Mesenchymal stem cell (in vitro differentiated cells and primary cell): ENCODE results near the gene ANKRD29.

Experiments
- DNase-seq: peaks from one replicate; pipeline ENCODE4 v3.0.0-alpha.2; 2013
- H2AFZ ChIP-seq: one replicate; pipeline ENCODE4 v1.6.1; 2013; ENCODE audit warnings: low read depth, mild to moderate bottlenecking, control low read depth, inconsistent platforms, low read length, moderate library complexity
- H2AK5ac ChIP-seq: 2 replicates; pipeline ENCODE4 v1.6.1; 2013; ENCODE audit warnings: low read length, moderate library complexity, mild to moderate bottlenecking, inconsistent platforms; ENCODE audit not compliant: severe bottlenecking
- H2BK120ac ChIP-seq: one replicate; pipeline ENCODE4 v1.6.1; 2013; ENCODE audit warnings: low read depth, mild to moderate bottlenecking, inconsistent platforms, low read length, moderate library complexity
- H2BK12ac ChIP-seq, 2 experiments: one replicate each; pipeline ENCODE4 v1.6.1; 2013; ENCODE audit warnings: inconsistent platforms in 2 of 2, low read length in 2 of 2, mild to moderate bottlenecking in 2 of 2, moderate library complexity in 2 of 2, control low read depth in 1 of 2
- H2BK15ac ChIP-seq: one replicate; pipeline ENCODE4 v1.6.1; 2013; ENCODE audit warnings: mild to moderate bottlenecking, low read depth, inconsistent platforms; ENCODE audit not compliant: poor library complexity, severe bottlenecking
- H2BK5ac ChIP-seq: 2 replicates; pipeline ENCODE4 v1.6.1; 2013; ENCODE audit warnings: low read depth, mild to moderate bottlenecking, low read length, control low read depth, inconsistent platforms; ENCODE audit not compliant: poor library complexity, severe bottlenecking
- H3K14ac ChIP-seq, 2 experiments: one replicate each; pipeline ENCODE4 v1.6.1; 2013; ENCODE audit warnings: inconsistent platforms in 2 of 2, low read length in 2 of 2, control low read depth in 1 of 2, mild to moderate bottlenecking in 1 of 2, moderate library complexity in 1 of 2
- H3K18ac ChIP-seq, 2 experiments: one replicate each; pipeline ENCODE4 v1.6.1; 2013; ENCODE audit warnings: inconsistent platforms in 2 of 2, low read length in 2 of 2, control low read depth in 1 of 2, low read depth in 1 of 2, mild to moderate bottlenecking in 1 of 2
- H3K23ac ChIP-seq, 2 experiments: one replicate each; pipeline ENCODE4 v1.6.1; 2013; ENCODE audit warnings: inconsistent platforms in 2 of 2, low read length in 2 of 2, mild to moderate bottlenecking in 2 of 2, moderate library complexity in 2 of 2, control low read depth in 1 of 2
- H3K27ac ChIP-seq: 2 replicates; pipeline ENCODE4 v1.5.1; 2013; ENCODE audit warnings: mild to moderate bottlenecking, moderate library complexity, low read length, control low read depth, inconsistent platforms; ENCODE audit not compliant: poor library complexity, severe bottlenecking
- H3K27me3 ChIP-seq, 2 experiments: 2 replicates each; pipeline versions ENCODE4 v1.6.1 to v1.7.0; 2013; ENCODE audit warnings: low read length in 2 of 2, mild to moderate bottlenecking in 2 of 2, moderate library complexity in 2 of 2, control low read depth in 1 of 2, inconsistent platforms in 1 of 2; ENCODE audit not compliant: control insufficient read depth in 1 of 2, insufficient read depth in 1 of 2
- H3K36me3 ChIP-seq, 2 experiments: 2 replicates each; pipeline versions ENCODE4 v1.6.1 to v1.7.0; 2013; ENCODE audit warnings: low read length in 2 of 2, control low read depth in 1 of 2, inconsistent platforms in 1 of 2, low read depth in 1 of 2, mild to moderate bottlenecking in 1 of 2; ENCODE audit not compliant: insufficient read depth in 2 of 2, control insufficient read depth in 1 of 2
- H3K4ac ChIP-seq, 2 experiments: one replicate each; pipeline ENCODE4 v1.6.1; 2013; ENCODE audit warnings: inconsistent platforms in 2 of 2, low read length in 2 of 2, mild to moderate bottlenecking in 2 of 2, moderate library complexity in 2 of 2, control low read depth in 1 of 2, low read depth in 1 of 2
- H3K4me1 ChIP-seq: 2 replicates; pipeline ENCODE4 v1.6.1; 2013; ENCODE audit warnings: low read depth, low read length, control low read depth; ENCODE audit not compliant: control insufficient read depth, insufficient read depth
- H3K4me2 ChIP-seq: 2 replicates; pipeline ENCODE4 v1.6.1; 2013; ENCODE audit warnings: low read length, mild to moderate bottlenecking, inconsistent platforms; ENCODE audit not compliant: poor library complexity, severe bottlenecking
- H3K4me3 ChIP-seq, 2 experiments: 2 replicates each; pipeline versions ENCODE4 v1.5.1 to v1.7.0; 2013; ENCODE audit warnings: low read length in 2 of 2, mild to moderate bottlenecking in 2 of 2, control low read depth in 1 of 2, low read depth in 1 of 2; ENCODE audit not compliant: insufficient read depth in 1 of 2
- H3K79me1 ChIP-seq: replicated peaks from 2 replicates; pipeline ENCODE4 v1.6.1; 2013; ENCODE audit warnings: mild to moderate bottlenecking, control low read depth, low read length, inconsistent platforms; ENCODE audit not compliant: poor library complexity, severe bottlenecking
- H3K9ac ChIP-seq: 2 replicates; pipeline ENCODE4 v1.7.0; 2013; ENCODE audit warnings: mild to moderate bottlenecking, low read length, moderate library complexity
- H3K9me3 ChIP-seq: 2 replicates; pipeline ENCODE4 v1.7.0; 2013; ENCODE audit warnings: mild to moderate bottlenecking, low read length; ENCODE audit not compliant: control insufficient read depth
- H4K8ac ChIP-seq: one replicate; pipeline ENCODE4 v1.6.1; 2013; ENCODE audit warnings: inconsistent platforms, mild to moderate bottlenecking, low read length, moderate library complexity
- H4K91ac ChIP-seq: one replicate; pipeline ENCODE4 v1.6.1; 2013; ENCODE audit warnings: mild to moderate bottlenecking, low read length, inconsistent platforms
- WGBS: methylation state at CpG from one replicate; pipeline ENCODE4 v1.1.7; 2013; ENCODE audit warnings: mixed read lengths; 5-methylcytosine and 5-hydroxymethylcytosine counted together

The ANKRD29 gene

DNA sequence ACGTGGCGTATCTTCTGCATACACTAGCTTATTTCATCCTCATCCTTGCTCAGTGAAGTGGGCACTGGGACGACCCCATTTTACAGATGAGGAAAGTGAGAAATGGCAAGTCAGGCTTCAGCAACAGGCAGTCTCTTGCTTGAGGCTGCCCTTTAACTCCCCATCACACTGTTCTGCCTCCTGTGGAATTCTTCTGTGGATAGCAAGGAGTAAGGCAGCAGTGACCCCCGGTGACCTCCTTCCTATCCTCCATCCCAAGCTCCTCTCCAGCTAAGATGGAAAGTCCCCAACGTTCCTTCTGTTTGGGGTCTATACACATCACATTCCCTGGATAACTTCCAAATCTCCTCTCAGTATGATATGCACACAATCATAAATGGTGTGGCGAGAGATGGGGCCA lies 10.5 kb downstream of the ANKRD29 start:
- DNase-seq, result no peak
- Histone ChIP-seq H3K18ac (no peak overlapping the region), H3K36me3 (peaks cover 0 to 18% of the 10 kb centered on the region in 2 experiments), H3K27me3 (no peaks in the 10 kb centered on the region), H3K4me1 (peaks cover 2% of the 10 kb centered on the region), H2BK5ac (no peak overlapping the region), H3K4me2 (no peak overlapping the region), H4K8ac (no peak overlapping the region), H3K9me3 (no peaks in the 10 kb centered on the region), H4K91ac (no peak overlapping the region), H3K9ac (no peak overlapping the region), H2AK5ac (no peak overlapping the region), H3K14ac (no peak overlapping the region), H3K79me1 (no peaks in the 10 kb centered on the region), H2AFZ (no peak overlapping the region), H2BK12ac (no peak overlapping the region), H3K23ac (no peak overlapping the region), H3K27ac (no peak overlapping the region), H2BK15ac (no peak overlapping the region), H2BK120ac (no peak overlapping the region), H3K4ac (no peak overlapping the region), H3K4me3 (no peak overlapping the region)
- 81% methylated on average over 6 of the region's 6 CpGs for WGBS

DNA sequence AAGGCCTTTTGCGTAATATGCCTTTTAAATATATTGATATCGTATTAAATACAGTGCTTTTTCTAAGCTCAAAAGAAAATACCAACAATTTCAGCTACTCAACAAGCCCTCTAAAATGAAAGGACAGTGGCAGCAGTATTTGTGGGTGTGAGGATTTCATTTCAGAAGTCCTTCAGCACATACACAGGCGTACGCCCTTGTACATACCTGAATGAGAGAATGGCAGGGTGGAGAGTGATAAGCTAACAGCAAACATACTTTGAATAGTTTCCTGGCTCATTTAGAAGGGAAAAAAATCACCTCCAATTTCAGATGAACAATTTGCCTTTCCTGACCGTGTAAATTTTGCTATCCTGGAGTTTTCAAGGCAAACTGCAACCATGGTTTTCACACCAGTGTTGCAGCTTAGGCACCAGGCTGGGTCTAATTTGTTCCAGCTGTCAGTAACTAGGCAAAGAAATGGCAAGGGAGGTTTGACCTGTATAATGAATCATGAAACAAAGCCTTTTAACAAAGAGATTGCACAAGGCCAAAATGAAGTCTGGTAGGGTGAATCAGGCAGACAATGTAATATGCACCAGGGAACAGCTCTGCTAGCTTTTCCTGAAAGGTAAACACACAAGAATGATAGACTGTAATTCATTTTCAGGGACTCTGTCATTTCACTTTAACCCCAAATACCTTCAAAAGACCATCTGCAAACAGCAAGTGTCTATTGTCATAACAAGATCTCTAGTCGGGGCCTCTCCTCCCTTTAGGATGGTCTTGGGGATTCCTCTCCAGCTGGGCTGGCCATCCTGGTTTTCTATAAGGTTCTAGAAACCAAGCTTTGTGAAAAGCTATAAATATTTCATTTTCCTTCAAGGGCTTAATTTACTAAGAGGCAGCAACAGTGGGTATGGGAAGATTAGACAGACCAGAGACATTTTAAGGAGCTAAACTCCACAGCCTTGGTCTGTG lies 11.5 kb downstream of the ANKRD29 start:
- H3K4me3 ChIP-seq, result no peak overlapping the region
- no peaks in the 10 kb centered on the region for H3K79me1 ChIP-seq
- no peak overlapping the region for H2BK12ac ChIP-seq
- no peaks in the 10 kb centered on the region for H3K9me3 ChIP-seq
- no peak overlapping the region for H3K14ac ChIP-seq
- peak; percentile 21 for DNase-seq
- WGBS, result 85% methylated on average over 2 of the region's 6 CpGs
- H3K9ac ChIP-seq, result no peak overlapping the region
- peaks cover 2% of the 10 kb centered on the region for H3K4me1 ChIP-seq
- H3K18ac ChIP-seq, result no peak overlapping the region
- no peak overlapping the region for H2BK120ac ChIP-seq
- H2AK5ac ChIP-seq, result no peak overlapping the region
- no peak overlapping the region for H4K91ac ChIP-seq
- H3K36me3 ChIP-seq, result peaks cover 0 to 28% of the 10 kb centered on the region in 2 experiments
- no peak overlapping the region for H3K4ac ChIP-seq
- no peak overlapping the region for H2BK5ac ChIP-seq
- no peak overlapping the region for H2BK15ac ChIP-seq
- no peak overlapping the region for H2AFZ ChIP-seq
- H3K27me3 ChIP-seq, result no peaks in the 10 kb centered on the region
- no peak overlapping the region for H4K8ac ChIP-seq
- H3K23ac ChIP-seq, result no peak overlapping the region
- H3K27ac ChIP-seq, result no peak overlapping the region
- no peak overlapping the region for H3K4me2 ChIP-seq

DNA sequence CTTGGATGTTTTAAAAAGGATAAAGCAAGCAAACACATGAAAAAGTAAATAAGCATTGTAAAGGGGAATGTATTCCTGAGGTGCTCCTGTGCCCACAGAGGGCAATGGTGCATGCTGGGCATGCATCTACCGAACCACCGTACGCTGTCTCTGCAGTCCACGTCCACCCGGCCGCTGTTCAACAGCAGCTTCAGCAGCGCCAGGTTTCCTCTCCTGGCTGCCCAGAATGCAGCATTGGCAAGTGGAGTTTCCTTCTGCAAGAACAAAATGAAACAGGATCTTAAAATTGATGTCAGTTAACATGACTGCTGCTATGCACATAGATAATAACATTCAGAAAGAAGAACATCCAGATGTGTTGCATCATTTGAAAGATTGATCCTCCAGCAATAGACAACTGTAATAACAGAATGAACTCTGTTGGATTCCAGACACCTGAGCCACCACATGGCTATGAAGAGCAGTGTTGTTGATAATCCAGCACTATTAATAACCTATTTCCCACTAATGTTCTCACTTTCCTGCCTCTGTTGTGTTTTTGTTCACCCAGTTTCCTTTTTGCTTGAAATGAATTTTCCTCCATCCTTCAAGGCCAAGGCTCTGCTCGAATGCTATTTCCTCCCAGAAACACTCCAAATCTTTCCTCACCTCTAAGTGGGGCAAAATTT lies 13.6 kb downstream of the ANKRD29 start:
- H3K4me2 ChIP-seq, result no peak overlapping the region
- no peak overlapping the region for H2BK15ac ChIP-seq
- no peak overlapping the region for H3K9ac ChIP-seq
- H3K23ac ChIP-seq, result no peak overlapping the region
- no peak overlapping the region for H4K8ac ChIP-seq
- no peak overlapping the region for H3K18ac ChIP-seq
- no peaks in the 10 kb centered on the region for H3K27me3 ChIP-seq
- no peak for DNase-seq
- no peak overlapping the region for H2BK5ac ChIP-seq
- H3K4me1 ChIP-seq, result peaks cover 2% of the 10 kb centered on the region
- H3K4me3 ChIP-seq, result no peak overlapping the region
- no peak overlapping the region for H2BK120ac ChIP-seq
- no peaks in the 10 kb centered on the region for H3K9me3 ChIP-seq
- WGBS, result 90% methylated on average over 8 of the region's 8 CpGs
- H3K14ac ChIP-seq, result no peak overlapping the region
- no peak overlapping the region for H3K27ac ChIP-seq
- H2BK12ac ChIP-seq, result no peak overlapping the region
- H3K79me1 ChIP-seq, result no peaks in the 10 kb centered on the region
- no peak overlapping the region for H4K91ac ChIP-seq
- H3K36me3 ChIP-seq, result peaks cover 0 to 48% of the 10 kb centered on the region in 2 experiments
- no peak overlapping the region for H3K4ac ChIP-seq
- H2AFZ ChIP-seq, result no peak overlapping the region
- no peak overlapping the region for H2AK5ac ChIP-seq

DNA sequence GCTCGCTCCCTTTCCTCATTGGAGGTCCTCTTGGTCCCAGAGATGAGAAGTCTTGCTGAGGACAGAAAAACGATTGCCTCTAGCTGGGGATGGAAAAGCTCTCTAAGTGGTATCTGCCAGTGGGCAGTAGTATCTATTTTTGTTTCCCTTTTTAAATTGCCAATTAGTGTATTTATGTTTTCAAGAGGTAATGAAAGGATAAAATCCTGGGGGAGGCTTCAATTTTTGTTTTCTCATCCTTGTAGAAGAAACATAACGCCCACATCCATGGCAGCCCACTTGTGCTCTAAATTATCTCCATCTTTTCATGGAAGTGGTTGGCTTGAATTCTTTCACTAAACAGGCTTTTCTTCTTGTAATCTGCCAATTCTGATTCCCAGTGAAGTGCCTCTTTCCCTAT lies 14.3 kb downstream of the ANKRD29 start:
- Histone ChIP-seq H2BK12ac (no peak overlapping the region), H2BK120ac (no peak overlapping the region), H3K79me1 (no peaks in the 10 kb centered on the region), H3K36me3 (peaks cover 0 to 54% of the 10 kb centered on the region in 2 experiments), H3K4me3 (no peak overlapping the region), H3K27me3 (no peaks in the 10 kb centered on the region), H2BK5ac (no peak overlapping the region), H3K9ac (no peak overlapping the region), H2BK15ac (no peak overlapping the region), H3K14ac (no peak overlapping the region), H3K4me2 (no peak overlapping the region), H2AFZ (no peak overlapping the region), H3K9me3 (no peaks in the 10 kb centered on the region), H3K4ac (no peak overlapping the region), H3K4me1 (peaks cover 2% of the 10 kb centered on the region), H4K91ac (no peak overlapping the region), H3K23ac (no peak overlapping the region), H4K8ac (no peak overlapping the region), H3K27ac (no peak overlapping the region), H2AK5ac (no peak overlapping the region), H3K18ac (no peak overlapping the region)
- 89% methylated on average over 2 of the region's 3 CpGs for WGBS
- no peak for DNase-seq
